Stimulated activated CD8-positive, alpha-beta memory T cell treated with anti-CD3 and anti-CD28 coated beads, Interleukin-2, amount 100 ng/mL, for 48 hours (primary cell): ENCODE measurements around the gene MBP.
"Not testable (repeated sequence)": the region's sequence is repeated elsewhere in the genome, so short reads cannot be mapped to it uniquely, and the experiment has no call there.

Source experiments
- DNase-seq, 2 donors: peaks; one replicate each; pipeline ENCODE4 v3.0.0-alpha.2; 2020; ENCODE audit warnings: low read depth in 2 of 2

Gene MBP

DNA sequence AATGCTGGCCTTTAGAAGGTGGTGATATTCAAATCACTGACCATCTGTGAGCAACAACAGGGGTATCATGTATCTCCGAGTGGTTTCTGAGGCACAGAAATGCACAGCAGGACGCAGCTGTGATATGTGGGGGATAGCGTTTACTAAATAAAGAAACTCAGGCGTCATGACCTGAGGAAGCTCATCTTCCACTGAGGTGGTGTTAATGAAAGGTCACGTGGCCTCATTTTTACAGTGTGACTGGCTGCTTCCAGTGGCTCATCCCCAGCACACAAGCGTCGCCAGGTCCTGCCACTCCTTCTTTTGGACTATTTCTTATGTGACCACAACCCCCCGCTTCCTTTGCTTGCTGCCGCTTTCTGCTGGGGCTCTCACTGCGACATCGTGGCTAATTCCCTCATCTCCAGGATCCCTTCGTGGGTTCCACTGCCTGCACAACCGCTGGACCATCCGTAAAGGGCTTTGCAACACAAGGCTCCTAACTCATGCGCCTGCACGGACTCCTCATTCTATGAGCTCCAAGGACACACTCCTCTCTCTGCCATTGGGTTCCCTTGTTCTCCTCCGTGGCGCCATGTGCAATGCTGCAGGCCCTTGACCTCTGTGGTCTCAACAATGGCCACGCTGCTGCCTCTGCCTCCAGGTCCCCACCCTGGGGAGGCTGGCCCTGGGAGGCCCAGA, 109.3 kb downstream of the MBP start:
- no peak for DNase-seq

DNA sequence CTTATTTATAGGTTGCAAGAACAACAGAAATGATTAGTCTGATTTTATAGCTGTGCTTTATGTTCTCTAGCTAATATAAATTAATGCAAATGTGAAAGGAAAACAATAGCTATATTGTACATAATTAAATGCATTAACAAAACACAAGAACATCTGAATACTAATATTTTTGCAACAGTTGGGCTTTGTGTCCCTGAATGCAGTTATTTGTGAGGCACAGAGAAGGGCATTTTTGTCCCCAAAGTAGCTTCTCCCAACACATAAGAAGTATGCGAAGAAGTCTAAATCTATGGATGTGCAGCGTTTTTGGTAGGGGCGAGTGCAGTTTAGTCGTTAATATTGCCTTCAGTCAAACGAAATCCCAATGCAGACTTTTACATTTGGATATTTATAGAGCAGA, 110.0 kb downstream of the MBP start:
- DNase-seq = no peak

DNA sequence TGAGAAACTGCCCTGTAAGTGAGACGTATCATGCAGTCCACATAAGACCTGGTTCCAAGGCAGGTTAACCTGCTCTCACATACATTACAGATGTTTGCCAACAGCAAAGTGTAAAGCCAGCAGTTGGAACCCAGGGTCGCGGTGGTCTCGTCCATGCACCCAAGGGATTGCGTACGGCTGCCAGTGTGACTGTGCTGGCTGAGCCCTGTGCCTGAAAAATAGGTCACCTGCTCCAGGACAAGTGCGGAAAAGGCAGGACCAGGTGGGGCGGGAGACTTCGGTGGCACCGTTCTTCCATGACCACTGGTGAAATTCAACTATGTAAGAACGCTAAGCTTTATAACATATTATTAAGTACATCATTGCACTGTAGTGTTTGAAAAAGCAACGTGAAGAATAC, 110.5 kb downstream of the MBP start:
- DNase-seq = no peak

DNA sequence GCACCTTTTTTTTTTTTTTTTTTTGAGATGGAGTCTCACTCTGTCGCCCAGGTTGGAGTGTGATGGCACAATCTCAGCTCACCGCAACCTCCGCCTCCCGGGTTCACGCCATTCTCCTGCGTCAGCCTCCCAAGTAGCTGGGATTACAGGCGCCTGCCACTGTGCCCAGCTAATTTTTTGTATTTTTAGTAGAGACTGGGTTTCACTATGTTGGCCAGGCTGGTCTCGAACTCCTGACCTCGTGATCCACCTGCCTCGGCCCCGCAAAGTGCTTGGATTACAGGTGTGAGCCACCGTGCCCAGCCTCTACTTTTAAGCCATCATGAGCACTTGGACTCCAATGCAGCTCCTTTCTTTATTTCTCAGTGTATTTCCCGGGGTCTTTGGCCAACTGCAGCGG, 111.1 kb downstream of the MBP start:
- DNase-seq = not testable (repeated sequence)

DNA sequence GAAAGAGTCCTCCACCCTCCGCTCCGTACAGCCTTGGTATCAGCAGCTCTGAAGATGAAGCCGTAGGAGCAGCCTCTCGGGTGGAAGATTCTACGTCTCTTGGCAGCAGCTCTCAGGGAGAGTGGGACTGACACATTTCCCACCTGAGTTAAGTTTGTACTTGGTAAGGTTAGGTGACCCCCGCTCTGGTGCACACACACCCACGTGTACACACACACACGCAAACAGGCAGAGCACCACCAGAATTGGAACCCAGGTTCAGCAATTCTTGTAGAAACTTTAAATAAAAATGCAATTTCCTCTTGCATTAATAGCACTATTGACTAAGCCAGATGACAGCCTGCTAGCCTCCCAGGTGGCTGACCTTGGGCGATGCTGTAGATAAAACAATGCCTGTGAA, 111.5 kb downstream of the MBP start:
- no peak for DNase-seq

DNA sequence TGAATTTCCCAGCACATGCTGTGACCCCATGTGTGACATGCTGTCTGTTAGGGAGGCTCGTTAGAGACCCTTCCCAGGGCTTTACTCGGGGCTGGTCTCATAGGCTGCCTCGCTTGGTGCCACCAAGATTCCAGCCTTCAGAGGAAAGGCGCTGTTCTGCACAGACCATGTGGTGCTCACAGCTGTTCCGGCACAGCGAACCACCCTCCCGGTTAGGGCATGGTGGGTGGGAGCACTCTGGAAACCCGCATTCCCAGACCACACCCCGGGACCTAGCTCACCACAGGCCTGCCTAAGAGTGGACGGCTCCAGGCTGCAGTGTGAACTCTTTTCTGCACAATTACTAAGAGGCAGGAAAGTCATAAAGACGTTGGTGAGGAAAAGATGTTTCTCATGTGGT, 112.0 kb downstream of the MBP start:
- no peak for DNase-seq

DNA sequence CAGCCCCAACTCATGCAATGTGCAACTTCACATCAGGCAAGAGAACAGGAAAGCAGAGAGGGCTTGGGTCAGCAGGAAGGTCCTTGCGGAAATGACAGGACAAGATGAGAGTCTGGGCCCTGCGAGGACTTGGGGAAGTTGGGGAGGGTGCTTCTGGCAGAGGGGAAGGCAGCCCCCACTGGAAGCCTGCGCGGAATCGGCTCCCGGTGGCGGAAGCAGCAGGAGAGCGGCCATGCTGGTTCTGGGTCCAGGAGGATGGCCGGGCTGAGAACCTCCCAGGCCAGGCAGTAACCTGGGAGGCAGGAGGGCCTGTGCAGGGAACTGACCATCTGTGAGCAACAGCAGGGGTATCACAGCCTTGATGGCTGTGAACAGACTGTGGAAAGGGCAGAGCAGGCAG, 112.9 kb downstream of the MBP start:
- DNase-seq = no peak

DNA sequence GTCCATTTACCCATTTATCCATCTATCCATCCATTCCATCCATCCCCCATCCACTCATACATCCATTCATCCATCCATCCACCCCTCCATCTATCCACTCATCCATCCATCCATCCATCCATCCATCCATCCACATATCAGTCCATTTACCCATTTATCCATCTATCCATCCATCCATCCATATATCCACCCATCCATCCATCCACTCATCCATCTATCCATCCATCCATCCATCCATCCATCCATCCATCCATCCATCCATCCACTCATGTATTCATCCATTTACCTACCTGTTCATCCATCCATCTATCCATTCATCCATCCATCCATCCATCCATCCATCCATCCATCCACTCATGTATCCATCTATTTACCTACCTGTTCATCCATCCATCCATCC, 113.9 kb downstream of the MBP start:
- not testable (repeated sequence) for DNase-seq

DNA sequence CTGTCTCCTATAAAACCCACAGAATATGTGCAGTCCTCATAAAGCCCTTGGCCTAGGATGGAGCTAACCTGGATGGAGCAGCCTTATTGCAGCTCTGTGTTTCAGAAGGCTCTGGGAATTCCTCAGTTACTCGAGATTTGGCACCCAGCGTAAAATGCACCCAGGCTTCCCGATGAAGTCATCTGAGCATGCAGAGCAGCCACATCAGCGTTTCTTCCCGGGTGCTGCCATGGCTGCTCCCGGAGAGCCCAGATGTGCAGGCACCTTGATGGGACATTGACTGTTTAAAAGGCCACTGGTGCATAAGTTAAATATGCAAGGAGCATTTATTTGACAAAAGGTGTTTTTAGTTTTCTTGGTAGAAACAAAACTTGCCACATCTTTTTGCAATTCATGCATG, 115.2 kb downstream of the MBP start:
- DNase-seq = no peak

DNA sequence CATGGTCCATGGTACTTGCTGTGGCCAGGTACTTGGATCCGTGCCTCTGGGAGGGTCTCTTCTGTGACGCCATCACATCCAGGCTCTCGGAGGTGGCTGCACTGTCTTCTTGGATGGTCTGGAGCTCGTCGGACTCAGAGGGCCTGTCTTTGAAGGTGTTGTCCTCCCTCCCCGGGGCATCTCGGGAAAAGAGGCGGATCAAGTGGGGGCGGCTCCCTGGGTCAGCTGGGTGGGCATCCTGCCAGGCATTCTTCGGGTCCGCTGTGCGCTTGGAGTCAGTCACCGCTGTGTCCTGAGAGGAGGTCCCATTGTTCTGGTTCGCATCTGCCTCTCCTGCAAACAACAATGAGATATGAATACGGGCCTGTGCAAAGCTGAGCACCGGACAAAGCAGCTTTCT, 115.6 kb downstream of the MBP start:
- no peak for DNase-seq

DNA sequence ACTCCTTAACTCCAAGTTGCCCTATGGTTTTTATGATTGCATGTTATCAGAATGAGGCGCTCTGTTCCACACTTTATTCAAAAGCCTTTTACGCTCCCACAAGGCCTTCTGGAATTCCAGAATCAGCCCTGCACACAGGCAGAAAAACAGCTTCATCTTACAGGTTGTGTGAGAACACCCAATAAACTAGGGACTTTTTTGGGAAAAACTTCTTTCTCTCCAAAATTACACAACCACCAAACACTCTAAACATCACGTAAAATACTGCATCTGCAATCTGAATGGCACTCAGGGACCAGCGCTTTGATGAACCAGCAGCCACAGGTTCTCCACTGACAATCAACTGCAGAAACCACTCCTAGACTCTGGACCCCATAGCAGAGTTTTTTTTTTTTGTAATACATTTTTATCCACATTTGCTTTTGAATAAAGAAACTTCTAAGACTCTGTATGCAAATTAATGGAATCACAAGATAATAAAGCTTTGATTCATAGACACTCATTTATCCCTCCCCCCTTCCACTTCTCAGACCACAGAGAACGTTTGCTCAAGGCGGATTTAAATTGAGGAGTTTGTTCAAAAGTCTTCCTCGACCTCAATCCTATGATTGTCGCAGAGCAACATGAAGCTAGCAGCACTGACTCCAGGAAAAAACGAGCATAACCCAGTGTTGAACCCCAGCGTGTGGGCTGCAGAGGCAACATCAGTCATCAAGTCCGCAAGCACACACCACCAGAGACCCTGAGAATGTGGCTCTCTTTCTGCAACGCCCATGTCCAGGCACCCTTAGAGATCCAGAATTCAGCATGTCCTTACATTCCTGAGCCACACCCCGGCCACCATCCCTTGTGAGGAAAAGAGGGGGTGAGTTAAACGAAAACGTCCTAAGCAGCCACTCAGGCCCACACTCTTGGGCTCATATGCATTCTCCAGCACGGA, 116.5 kb downstream of the MBP start:
- no peak for DNase-seq

DNA sequence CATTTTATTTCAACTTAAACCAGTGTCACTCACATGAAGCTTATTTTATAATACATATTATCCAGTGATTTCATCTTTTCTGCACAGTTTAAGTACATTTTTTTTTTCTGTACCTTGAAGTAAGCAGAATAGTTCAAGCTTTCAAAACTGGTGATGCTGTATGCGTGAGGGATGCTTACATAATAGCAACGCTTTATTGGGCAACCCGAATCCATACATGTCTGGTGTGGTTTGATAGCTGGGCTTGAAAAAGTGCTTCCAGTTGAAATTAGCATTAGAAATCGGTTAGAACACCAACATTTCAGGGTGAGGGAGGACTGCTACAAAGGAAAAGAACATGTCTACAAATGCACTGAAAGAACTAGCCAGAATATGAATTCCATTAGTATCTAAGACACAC, 117.4 kb downstream of the MBP start:
- no peak for DNase-seq

DNA sequence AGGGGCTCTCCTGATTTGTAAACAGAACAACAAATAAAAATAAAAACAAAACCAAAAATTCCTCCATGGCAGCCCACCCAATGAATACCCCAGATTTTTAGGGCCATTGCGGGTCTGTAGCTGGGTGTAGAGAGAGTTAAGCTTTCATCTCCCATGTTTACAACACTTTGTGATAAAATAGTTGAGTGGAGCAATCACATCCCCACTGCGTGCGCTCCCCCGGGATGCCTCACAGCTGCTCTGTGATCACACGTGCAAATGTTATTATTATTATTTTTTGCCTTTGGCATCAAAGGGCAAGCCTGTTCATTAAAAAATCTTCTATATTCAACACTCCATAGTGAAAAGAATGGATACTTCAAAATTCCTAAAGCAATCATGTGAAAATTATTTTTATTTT, 118.0 kb downstream of the MBP start:
- no peak for DNase-seq

DNA sequence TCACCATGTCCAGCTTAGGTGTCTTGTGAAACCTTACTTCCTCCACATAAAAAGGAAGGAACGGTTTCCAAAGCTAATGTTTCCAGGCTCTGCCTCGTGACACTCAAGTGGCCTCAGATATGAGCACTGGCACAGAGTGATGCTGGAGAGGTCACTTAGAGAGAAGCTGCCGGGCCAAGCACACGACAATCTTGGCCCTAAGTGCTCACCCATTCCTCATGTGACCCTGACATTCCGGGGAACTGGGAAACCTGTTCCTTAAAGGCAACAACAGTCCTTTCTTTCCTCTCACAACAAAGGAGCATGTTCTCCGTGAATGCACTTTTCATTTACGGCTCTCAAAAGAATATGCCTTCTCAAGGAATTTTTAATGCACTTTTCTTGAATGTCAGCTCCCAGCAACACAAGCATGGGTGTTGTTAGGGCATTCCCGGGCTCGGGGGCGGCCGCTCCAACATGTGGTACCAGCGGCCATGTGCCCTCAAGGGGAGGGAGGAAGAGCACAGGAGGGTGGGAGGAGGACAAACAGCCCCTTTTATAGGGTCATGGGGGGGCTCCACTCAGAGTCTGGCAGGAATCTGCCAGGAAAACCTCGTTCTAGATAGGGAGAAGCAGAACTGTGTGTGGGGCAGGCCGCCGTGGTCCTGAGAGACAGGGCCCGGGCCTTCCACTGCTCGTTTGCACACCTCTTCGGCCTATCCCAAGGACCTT, 118.6 kb downstream of the MBP start:
- DNase-seq = no peak

DNA sequence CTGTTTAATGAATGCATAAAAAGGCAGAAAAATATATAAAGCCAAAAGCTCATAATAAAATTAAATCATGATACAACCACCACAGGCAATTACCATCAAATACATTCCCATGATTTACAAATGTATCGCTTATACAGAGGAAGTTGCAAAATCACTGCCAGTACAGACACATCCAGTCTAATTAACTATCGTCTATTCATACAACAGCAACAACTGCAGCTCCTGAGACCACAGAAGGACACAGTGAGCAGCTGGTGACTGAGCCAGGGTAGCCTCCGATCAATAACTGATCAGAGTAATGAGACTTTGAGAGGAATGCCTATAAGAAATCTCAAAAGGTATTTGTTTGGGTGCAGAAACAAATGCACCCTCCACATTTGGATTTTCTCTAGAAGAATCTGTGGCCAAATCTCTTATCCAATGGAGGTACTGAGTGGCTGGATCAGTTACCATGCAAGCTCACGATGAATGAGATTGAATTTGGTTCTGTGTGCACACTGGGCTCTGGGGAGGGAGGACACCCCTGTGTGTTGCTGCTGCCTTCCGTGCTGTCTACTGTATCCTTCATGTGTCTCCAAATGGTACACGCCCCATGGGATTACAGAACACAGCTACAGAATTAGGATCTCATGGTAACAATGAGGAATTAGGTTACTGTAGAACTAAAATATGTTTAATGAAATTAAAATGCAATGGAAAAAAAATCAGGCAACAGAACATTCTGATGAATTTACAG, 119.6 kb downstream of the MBP start:
- no peak for DNase-seq

DNA sequence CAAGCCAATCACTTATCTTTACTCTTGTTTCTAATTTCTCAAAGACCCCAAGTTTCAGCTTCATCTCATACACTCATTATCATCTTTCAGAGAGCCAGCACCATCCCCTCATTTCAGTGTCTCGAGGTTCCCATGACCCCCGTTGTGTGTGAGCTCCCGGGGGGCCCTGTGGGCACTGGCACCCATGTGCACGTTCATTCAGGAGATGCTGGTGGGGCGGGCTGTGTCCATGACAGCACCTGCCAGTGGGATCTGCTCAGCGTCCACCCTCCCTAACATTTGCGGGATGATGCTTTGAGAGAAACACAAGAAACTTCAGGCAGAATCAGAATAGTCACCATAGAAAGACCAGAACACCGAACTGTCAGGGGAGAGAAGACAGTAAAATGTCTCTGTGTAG, 120.5 kb downstream of the MBP start:
- DNase-seq = no peak

DNA sequence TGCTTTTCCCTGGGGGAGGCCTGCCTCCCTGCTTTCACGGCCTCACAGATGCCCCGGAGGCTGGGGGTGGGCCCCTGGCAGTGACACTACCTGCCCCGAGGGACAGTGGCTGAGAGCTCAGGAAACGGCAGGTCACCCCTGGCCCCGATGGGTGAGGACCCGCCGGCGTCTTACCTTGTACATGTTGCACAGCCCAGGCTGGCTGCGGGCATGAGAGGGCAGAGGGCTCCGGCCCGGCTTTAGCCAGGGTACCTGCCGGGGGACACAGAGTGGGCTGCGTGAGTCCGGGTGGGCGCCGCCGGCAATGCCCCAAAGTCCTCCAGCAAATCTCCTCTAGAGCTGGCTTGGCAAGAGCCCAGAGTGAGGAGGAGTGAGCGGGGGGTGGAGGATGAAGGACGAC, 122.9 kb downstream of the MBP start:
- DNase-seq = no peak

DNA sequence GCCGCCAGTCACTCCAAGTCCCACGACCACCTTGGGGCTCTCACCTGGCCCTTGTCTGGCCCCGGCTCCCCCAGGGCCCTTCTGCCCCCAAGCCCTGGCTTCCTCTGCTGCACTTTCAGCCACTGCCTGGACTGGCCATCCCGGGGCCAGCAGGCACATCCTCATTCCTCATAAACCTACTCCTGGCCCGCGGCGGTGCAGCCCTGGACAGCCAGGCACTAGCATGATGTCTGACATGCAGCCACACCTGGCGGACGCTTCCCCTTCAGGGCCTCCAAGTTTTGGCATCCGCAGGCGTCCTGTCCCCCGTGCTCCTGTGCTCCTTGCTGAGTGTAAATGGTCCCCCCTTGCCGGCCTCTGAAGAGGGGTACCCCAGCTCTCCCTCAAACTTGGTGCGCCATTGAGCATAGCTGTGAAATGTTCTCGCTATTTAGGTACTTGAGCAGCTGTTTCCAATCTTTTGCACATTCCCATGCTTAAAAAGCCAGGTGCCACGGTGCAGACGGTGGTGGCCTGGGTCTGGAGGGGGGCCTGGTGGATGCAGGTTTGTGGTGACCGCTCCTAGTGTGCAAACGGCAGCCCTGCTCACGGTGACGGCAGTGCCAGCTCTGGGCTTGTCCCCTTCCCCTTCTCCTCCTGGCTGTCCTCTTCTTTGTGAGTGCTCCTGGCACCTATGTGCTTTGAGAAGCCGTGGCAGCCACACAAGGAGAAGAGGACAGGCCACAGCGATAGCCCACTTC, 123.8 kb downstream of the MBP start:
- no peak for DNase-seq

DNA sequence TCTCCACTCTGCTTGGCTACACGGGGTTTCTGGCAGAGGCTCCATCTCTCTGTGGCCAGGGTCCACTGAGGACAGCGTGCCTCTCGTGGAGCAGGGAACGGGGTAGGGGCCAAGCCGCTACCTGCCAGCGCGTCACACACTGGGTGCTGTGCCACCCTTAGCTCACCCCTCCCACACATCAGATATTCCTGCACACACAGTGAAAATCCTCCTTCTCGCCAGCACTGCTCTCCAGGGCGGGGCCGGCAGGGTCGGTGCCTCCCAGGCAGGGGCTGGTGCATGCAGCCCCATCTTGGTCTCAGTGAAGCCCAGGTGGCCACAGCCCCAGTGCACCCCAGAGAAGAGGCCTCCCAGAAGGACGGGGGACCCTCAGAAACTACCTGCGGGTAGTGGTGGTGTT, 124.6 kb downstream of the MBP start:
- DNase-seq = no peak

DNA sequence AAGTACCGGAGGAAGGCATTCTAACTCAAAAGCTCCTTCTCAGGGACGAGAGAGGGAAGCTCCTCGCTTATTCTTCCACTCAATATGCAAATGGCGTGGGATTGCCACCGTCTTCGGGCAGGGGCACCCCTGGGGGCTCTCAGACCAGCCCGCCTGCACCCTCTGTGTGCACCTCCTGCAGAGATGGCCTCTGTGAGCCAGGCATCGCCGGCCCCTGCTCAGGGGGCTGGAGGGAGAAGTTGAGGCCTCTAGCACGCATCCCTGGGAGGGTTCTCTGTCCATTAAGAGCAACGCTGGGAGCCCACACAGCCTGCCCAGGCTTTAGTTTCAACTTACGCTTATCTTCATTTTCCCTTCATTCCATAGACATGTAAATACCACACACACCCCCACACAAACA, 125.3 kb downstream of the MBP start:
- DNase-seq = no peak
